ENCODE data around the gene FRMD4A.

FRMD4A gene

GRCh38 chr10:14039968-14040668 is 290.6 kb downstream of the FRMD4A start:
- DNase-seq = no peak

- DNase-seq = no peak
These were observed 294.5 kb downstream of the FRMD4A start for GRCh38 chr10:14036233-14036632.

GRCh38 chr10:14035506-14035905 is 295.2 kb downstream of the FRMD4A start:
- no peak for DNase-seq

- DNase-seq = no peak
These were observed 298.2 kb downstream of the FRMD4A start for GRCh38 chr10:14032406-14032998.

GRCh38 chr10:14026325-14026724 is 304.4 kb downstream of the FRMD4A start:
- no peak for DNase-seq

GRCh38 chr10:14025283-14026189 is 305.2 kb downstream of the FRMD4A start:
- DNase-seq = no peak

GRCh38 chr10:14024329-14025202 is 306.2 kb downstream of the FRMD4A start:
- no peak for DNase-seq

- no peak for DNase-seq
These were observed 306.9 kb downstream of the FRMD4A start for GRCh38 chr10:14023673-14024328.

- DNase-seq = no peak
These were observed 307.6 kb downstream of the FRMD4A start for GRCh38 chr10:14022954-14023672.

- no peak for DNase-seq
These were observed 308.7 kb downstream of the FRMD4A start for GRCh38 chr10:14022052-14022451.

- DNase-seq = no peak
These were observed 310.6 kb downstream of the FRMD4A start for GRCh38 chr10:14020037-14020664.

- no peak for DNase-seq
These were observed 313.3 kb downstream of the FRMD4A start for GRCh38 chr10:14017467-14017866.

- no peak for DNase-seq
These were observed 313.8 kb downstream of the FRMD4A start for GRCh38 chr10:14016931-14017333.

GRCh38 chr10:14016011-14016536 is 314.6 kb downstream of the FRMD4A start:
- no peak for DNase-seq

GRCh38 chr10:14014423-14014822 is 316.3 kb downstream of the FRMD4A start:
- DNase-seq = no peak

GRCh38 chr10:14010769-14011574 is 319.8 kb downstream of the FRMD4A start:
- no peak for DNase-seq

GRCh38 chr10:14010101-14010558 is 320.6 kb downstream of the FRMD4A start:
- no peak for DNase-seq

- DNase-seq = no peak
These were observed 321.2 kb downstream of the FRMD4A start for GRCh38 chr10:14009371-14010100.

- DNase-seq = no peak
These were observed 322.0 kb downstream of the FRMD4A start for GRCh38 chr10:14008740-14009080.
